Spleen (tissue), 11 donors: ENCODE measurements around the gene CSF2. TPM values are rescaled to one million over a fixed set of nuclear protein-coding genes. Genes with fewer than 3 reads are reported as not detected.

ENCODE experiments used
- DNase-seq: peaks from one replicate; pipeline ENCODE4 v3.0.0-alpha.2; 2020
- H3K27ac ChIP-seq, 8 donors: fragments of 200-600 bp; sonication (generic) in 7 of 8; 1 replicate in 4 of 8; 2 replicates in 4 of 8; pipeline versions ENCODE4 v1.5.0 to v1.8.0; 2016 to 2021; ENCODE audit warnings: inconsistent platforms in 4 of 8, mild to moderate bottlenecking in 4 of 8, moderate library complexity in 1 of 8
- H3K27me3 ChIP-seq, 7 donors: fragments of 200-600 bp; sonication (generic) in 6 of 7; replicated peaks in 1 of 7; 1 replicate in 4 of 7; 2 replicates in 3 of 7; pipeline versions ENCODE4 v1.5.0 to v1.8.0; 2016 to 2021; ENCODE audit warnings: inconsistent platforms in 3 of 7, mild to moderate bottlenecking in 1 of 7
- H3K36me3 ChIP-seq, 6 donors: fragments of 200-600 bp; sonication (generic) in 5 of 6; 1 replicate in 4 of 6; 2 replicates in 2 of 6; pipeline versions ENCODE4 v1.5.0 to v1.8.0; 2016 to 2021; ENCODE audit warnings: inconsistent platforms in 2 of 6
- H3K4me1 ChIP-seq, 6 donors: fragments of 200-600 bp; sonication (generic) in 5 of 6; 1 replicate in 3 of 6; 2 replicates in 3 of 6; pipeline versions ENCODE4 v1.5.0 to v1.8.0; 2016 to 2021; ENCODE audit warnings: inconsistent platforms in 3 of 6
- H3K4me3 ChIP-seq, 8 donors: fragments of 200-600 bp; sonication (generic) in 7 of 8; 1 replicate in 4 of 8; 2 replicates in 4 of 8; pipeline versions ENCODE4 v1.5.0 to v1.8.0; 2016 to 2021; ENCODE audit warnings: inconsistent platforms in 4 of 8, mild to moderate bottlenecking in 4 of 8, moderate library complexity in 2 of 8
- H3K9me3 ChIP-seq, 8 donors: fragments of 200-600 bp; sonication (generic) in 7 of 8; 1 replicate in 4 of 8; 2 replicates in 4 of 8; pipeline versions ENCODE4 v1.5.0 to v1.8.0; 2016 to 2021; ENCODE audit warnings: inconsistent platforms in 4 of 8
- POLR2A ChIP-seq, 3 donors: fragments of 450-650 bp; IDR thresholded peaks; one replicate each; pipeline ENCODE4 v1.5.1; 2017; ENCODE audit warnings: antibody characterized with exemption in 3 of 3, mild to moderate bottlenecking in 1 of 3
- POLR2AphosphoS5 ChIP-seq, 3 donors: sonication (generic); formaldehyde crosslinking; IDR thresholded peaks; one replicate each; pipeline ENCODE4 v1.5.1; 2017; ENCODE audit warnings: antibody characterized with exemption in 3 of 3
- WGBS, 5 donors: extraction: QIAGEN DNeasy Blood & Tissue Kit in 3 of 5; methylation state at CpG; one replicate each; pipeline versions ENCODE4 v1.1.5 to v1.1.7; 2013 to 2018; 5-methylcytosine and 5-hydroxymethylcytosine counted together
- intact Hi-C: fragments of 100-400 bp; cut with DNase I; formaldehyde crosslinking; loops from one replicate; pipeline ENCODE4 v1.15.0; 2023; ENCODE audit warnings: low total_unique reads
- polyA plus RNA-seq, 3 donors: library from polyadenylated mRNA; stranded (reverse); fragments of 200-250 nt; gene quantifications; one replicate each; pipeline ENCODE4 v1.2.1, GENCODE V29; 2013
- total RNA-seq, 7 donors: library from RNA; depleted of rRNA in 3 of 7; stranded (reverse); fragments of >200 nt in 3 of 7; fragmentation: NEBNext Ultra II Directional in 4 of 7; extraction: Animal tissue kit (Norgen Biotek cat#: 25700) in 4 of 7; gene quantifications; one replicate each; pipeline versions ENCODE4 v1.1.0 to v1.2.1, GENCODE V29; 2016 to 2021
- TF ChIP-seq, protein P1 (sequence below), 11 experiments: fragments of 200-600 bp in 7 of 11; fragments of 450-650 bp in 4 of 11; sonication (generic) in 4 of 11; IDR thresholded peaks in 8 of 11; conservative IDR thresholded peaks in 3 of 11; 1 replicate in 7 of 11; 2 replicates in 4 of 11; pipeline versions ENCODE4 v1.4.0 to v1.8.0; 2016 to 2021; ENCODE audit warnings: antibody characterized with exemption in 11 of 11, inconsistent platforms in 4 of 11, mild to moderate bottlenecking in 1 of 11
- donor health status: healthy with polysubstance abuse.
- donor health status: DM: no; HTN: no; CAD: no; lungs with moderate emphysema.
- donor health status: DM: no; HTN: no; CAD: no.
- donor health status: Bipolar disorder and iron deficiency.
- donor health status: healthy.
- donor health status: DM: no; HTN: no; CAD: no.
- donor health status: DM: yes; HTN: yes; CAD: no.

The CSF2 gene
- total and polyA plus RNA-seq, 10 donors: not detected

DNA sequence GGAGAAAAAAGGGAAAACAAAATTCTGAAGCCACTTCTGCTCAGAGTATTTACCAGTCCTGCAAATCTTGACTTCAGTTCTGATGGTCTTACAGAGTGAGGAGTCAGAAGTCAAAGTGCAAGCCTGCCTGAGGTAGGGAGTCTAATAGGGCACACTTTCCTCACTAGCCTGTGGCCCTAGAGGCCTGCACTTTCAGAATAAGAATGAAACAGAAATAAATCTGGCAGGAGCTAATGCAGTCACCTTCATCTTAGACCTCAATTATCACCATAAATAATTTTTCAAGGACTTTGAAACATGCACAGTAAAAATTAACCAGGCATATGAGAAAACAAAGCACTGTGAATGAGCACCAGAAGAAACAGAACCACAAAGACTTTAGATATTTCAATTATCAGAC lies 41.4 kb upstream of the CSF2 start:
- peaks cover 0 to 17% (median 11%) of the 10 kb centered on the region in 8 donors for H3K9me3 ChIP-seq
- H3K27me3 ChIP-seq: no peaks in the 10 kb centered on the region
- no peak overlapping the region for H3K4me3 ChIP-seq
- intact Hi-C loops: no loop called here
- no peaks in the 10 kb centered on the region for H3K36me3 ChIP-seq
- no peak for TF ChIP-seq POLR2AphosphoS5 (IDR thresholded peaks at IDR 0.05)
- TF ChIP-seq POLR2A (IDR thresholded peaks at IDR 0.05): no peak
- TF ChIP-seq, protein P1, sequence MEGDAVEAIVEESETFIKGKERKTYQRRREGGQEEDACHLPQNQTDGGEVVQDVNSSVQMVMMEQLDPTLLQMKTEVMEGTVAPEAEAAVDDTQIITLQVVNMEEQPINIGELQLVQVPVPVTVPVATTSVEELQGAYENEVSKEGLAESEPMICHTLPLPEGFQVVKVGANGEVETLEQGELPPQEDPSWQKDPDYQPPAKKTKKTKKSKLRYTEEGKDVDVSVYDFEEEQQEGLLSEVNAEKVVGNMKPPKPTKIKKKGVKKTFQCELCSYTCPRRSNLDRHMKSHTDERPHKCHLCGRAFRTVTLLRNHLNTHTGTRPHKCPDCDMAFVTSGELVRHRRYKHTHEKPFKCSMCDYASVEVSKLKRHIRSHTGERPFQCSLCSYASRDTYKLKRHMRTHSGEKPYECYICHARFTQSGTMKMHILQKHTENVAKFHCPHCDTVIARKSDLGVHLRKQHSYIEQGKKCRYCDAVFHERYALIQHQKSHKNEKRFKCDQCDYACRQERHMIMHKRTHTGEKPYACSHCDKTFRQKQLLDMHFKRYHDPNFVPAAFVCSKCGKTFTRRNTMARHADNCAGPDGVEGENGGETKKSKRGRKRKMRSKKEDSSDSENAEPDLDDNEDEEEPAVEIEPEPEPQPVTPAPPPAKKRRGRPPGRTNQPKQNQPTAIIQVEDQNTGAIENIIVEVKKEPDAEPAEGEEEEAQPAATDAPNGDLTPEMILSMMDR (IDR thresholded peaks at IDR 0.05 in 8 of 11, conservative IDR thresholded peaks at IDR 0.05 in 3 of 11): no peak
- DNase-seq: no peak
- peaks cover 0 to 4% (median under 1%) of the 10 kb centered on the region in 6 donors for H3K4me1 ChIP-seq
- no peak overlapping the region for H3K27ac ChIP-seq

DNA sequence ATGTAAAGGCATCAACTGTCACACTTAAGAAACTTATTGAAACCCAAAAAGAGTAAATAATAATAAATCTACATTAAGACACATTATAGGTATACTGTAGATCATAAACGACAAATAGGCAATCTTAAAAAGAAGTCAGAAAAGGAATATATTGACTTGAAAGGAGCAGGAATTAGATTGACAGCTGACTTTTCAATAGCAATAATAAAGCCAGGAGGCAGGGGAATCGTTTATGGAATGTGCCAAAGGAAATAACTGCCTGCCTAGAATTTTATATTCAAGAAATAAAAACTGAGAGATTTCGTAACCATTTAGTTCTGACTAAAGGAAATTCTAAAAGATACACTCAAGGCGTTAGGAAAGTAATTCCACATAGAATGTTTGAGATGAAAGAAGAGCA lies 40.5 kb upstream of the CSF2 start:
- intact Hi-C loops: no loop called here
- Histone ChIP-seq H3K4me3 (no peak overlapping the region), H3K9me3 (peaks cover 0 to 19% (median 16%) of the 10 kb centered on the region in 8 donors), H3K4me1 (no peaks in the 10 kb centered on the region), H3K27me3 (no peaks in the 10 kb centered on the region), H3K27ac (no peak overlapping the region), H3K36me3 (no peaks in the 10 kb centered on the region)
- no peak for DNase-seq
- TF ChIP-seq, protein P1 (IDR thresholded peaks at IDR 0.05 in 8 of 11, conservative IDR thresholded peaks at IDR 0.05 in 3 of 11): no peak
- TF ChIP-seq POLR2AphosphoS5 (IDR thresholded peaks at IDR 0.05) (no peak), POLR2A (IDR thresholded peaks at IDR 0.05) (no peak)
- 64 to 83% (median 65%) methylated on average over 4 of the region's 4 CpGs for WGBS, 5 donors

DNA sequence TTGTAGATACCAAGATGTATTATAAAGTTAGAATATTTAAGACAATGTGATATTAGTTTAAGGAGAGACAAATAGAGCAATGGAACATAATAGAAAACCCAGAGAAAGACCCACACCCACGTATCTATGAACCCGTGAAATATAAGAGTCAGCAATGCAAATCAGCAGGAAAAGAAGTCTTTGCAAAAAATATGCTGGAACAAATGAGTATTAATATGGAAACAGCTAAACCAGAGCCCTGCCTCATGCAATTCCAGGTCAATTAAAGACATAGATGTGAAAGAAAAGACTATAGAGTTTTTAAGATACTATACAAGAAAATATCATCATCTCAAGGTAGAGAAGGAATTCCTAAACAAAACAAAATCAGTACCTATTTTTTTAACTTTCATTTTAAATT lies 36.2 kb upstream of the CSF2 start:
- Histone ChIP-seq H3K27ac (no peak overlapping the region), H3K4me1 (no peaks in the 10 kb centered on the region), H3K4me3 (no peak overlapping the region), H3K36me3 (no peaks in the 10 kb centered on the region), H3K9me3 (peaks cover 0 to 19% (median 16%) of the 10 kb centered on the region in 8 donors), H3K27me3 (peaks cover 0 to 4% (median 0%) of the 10 kb centered on the region in 7 donors)
- TF ChIP-seq, protein P1 (IDR thresholded peaks at IDR 0.05 in 8 of 11, conservative IDR thresholded peaks at IDR 0.05 in 3 of 11): no peak
- TF ChIP-seq POLR2A (IDR thresholded peaks at IDR 0.05): no peak
- no peak for TF ChIP-seq POLR2AphosphoS5 (IDR thresholded peaks at IDR 0.05)
- intact Hi-C loops: no loop called here
- DNase-seq: no peak
- WGBS, 5 donors: 41 to 70% (median 60%) methylated on average over 2 of the region's 2 CpGs

DNA sequence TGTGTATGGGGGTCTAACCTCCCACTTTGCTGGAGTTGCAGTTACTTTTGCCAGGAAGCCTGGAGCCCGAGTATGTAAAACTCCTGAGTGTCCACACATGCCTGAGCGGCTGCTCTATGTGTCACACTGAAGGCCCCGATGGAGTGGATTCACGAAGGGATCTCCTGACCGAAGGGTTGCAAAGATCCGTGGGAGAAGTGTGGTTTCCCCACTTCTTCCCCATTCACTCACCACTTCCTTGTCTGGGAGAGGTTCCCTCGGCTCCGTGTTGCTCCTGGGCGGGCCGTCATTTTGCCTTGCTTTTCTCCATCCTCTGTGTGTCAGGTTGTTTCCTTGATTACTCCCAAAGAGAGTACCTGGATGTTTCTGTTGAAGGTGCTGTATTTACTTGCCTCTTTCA lies 29.4 kb upstream of the CSF2 start:
- no peak for DNase-seq
- intact Hi-C loops: no loop called here
- H3K4me3 ChIP-seq: no peak overlapping the region
- 36 to 59% (median 41%) methylated on average over 10 of the region's 10 CpGs for WGBS, 5 donors
- peaks cover 0 to 21% (median 0%) of the 10 kb centered on the region in 7 donors for H3K27me3 ChIP-seq
- no peak overlapping the region for H3K27ac ChIP-seq
- H3K9me3 ChIP-seq: no peaks in the 10 kb centered on the region
- H3K4me1 ChIP-seq: no peaks in the 10 kb centered on the region
- TF ChIP-seq, protein P1 (IDR thresholded peaks at IDR 0.05 in 8 of 11, conservative IDR thresholded peaks at IDR 0.05 in 3 of 11): no peak
- no peaks in the 10 kb centered on the region for H3K36me3 ChIP-seq
